ENCODE measurements around the gene RASGRP4. TPM values are rescaled to one million over a fixed set of nuclear protein-coding genes. Genes with fewer than 3 reads are reported as not detected.
"Not testable (repeated sequence)": the region's sequence is repeated elsewhere in the genome, so short reads cannot be mapped to it uniquely, and the experiment has no call there.

RASGRP4 gene
- total RNA-seq, 2 experiments from 2014 or later = 0.22 to 0.23 TPM

GRCh38 chr19:38411898-38412297 lies 14.1 kb downstream of the RASGRP4 start:
- H3K27ac Mint-ChIP-seq, H3K4me3 Mint-ChIP-seq, H3K4me1 Mint-ChIP-seq, H3K27me3 Mint-ChIP-seq, H3K36me3 Mint-ChIP-seq, H3K9me3 Mint-ChIP-seq, DNase-seq: not testable (repeated sequence)

- Mint-ChIP-seq H3K4me1 (no peaks in the 10 kb centered on the region), H3K27me3 (no peaks in the 10 kb centered on the region)
Observed at GRCh38 chr19:38411041-38411712, 14.8 kb downstream of the RASGRP4 start.

GRCh38 chr19:38410407-38410806 lies 15.6 kb downstream of the RASGRP4 start:
- not testable (repeated sequence) for H3K27ac Mint-ChIP-seq, H3K9me3 Mint-ChIP-seq, H3K27me3 Mint-ChIP-seq, DNase-seq, H3K4me3 Mint-ChIP-seq, H3K4me1 Mint-ChIP-seq, H3K36me3 Mint-ChIP-seq

More at GRCh38 chr19:38411041-38411712, 14.8 kb downstream of the RASGRP4 start:
- peaks cover 1% of the 10 kb centered on the region for H3K36me3 Mint-ChIP-seq
- no peak overlapping the region for H3K4me3 Mint-ChIP-seq
- no peak overlapping the region for H3K27ac Mint-ChIP-seq
- H3K9me3 Mint-ChIP-seq = no peaks in the 10 kb centered on the region
- no peak for DNase-seq

- Mint-ChIP-seq H3K27ac (no peak overlapping the region), H3K4me1 (no peaks in the 10 kb centered on the region), H3K4me3 (no peak overlapping the region), H3K36me3 (peaks cover 1% of the 10 kb centered on the region), H3K9me3 (no peaks in the 10 kb centered on the region), H3K27me3 (no peaks in the 10 kb centered on the region)
- DNase-seq = no peak
Observed at GRCh38 chr19:38409631-38410133, 16.3 kb downstream of the RASGRP4 start.

GRCh38 chr19:38405276-38405675 lies 20.7 kb downstream of the RASGRP4 start:
- H3K4me3 Mint-ChIP-seq = no peak overlapping the region
- H3K4me1 Mint-ChIP-seq = peaks cover 8% of the 10 kb centered on the region
- no peak for DNase-seq
- no peak overlapping the region for H3K27ac Mint-ChIP-seq
- peaks cover 1% of the 10 kb centered on the region for H3K36me3 Mint-ChIP-seq
- H3K9me3 Mint-ChIP-seq = no peaks in the 10 kb centered on the region
- H3K27me3 Mint-ChIP-seq = no peaks in the 10 kb centered on the region

GRCh38 chr19:38404858-38405257 lies 21.2 kb downstream of the RASGRP4 start:
- DNase-seq = no peak
- peaks cover 1% of the 10 kb centered on the region for H3K36me3 Mint-ChIP-seq
- no peaks in the 10 kb centered on the region for H3K27me3 Mint-ChIP-seq
- H3K9me3 Mint-ChIP-seq = no peaks in the 10 kb centered on the region
- no peak overlapping the region for H3K27ac Mint-ChIP-seq
- peaks cover 8% of the 10 kb centered on the region for H3K4me1 Mint-ChIP-seq
- no peak overlapping the region for H3K4me3 Mint-ChIP-seq

- peaks cover 8% of the 10 kb centered on the region for H3K4me1 Mint-ChIP-seq
- H3K4me3 Mint-ChIP-seq = peak within 1 kb of the TSS; percentile 88
- no peaks in the 10 kb centered on the region for H3K36me3 Mint-ChIP-seq
- no peaks in the 10 kb centered on the region for H3K9me3 Mint-ChIP-seq
- no peaks in the 10 kb centered on the region for H3K27me3 Mint-ChIP-seq
- peak; percentile 98 for DNase-seq
- H3K27ac Mint-ChIP-seq = peak within 1 kb of the TSS; percentile 90
Observed at GRCh38 chr19:38402967-38403674, 22.9 kb downstream of the RASGRP4 start, which contains the start of gene FAM98C. FAM98C (plus strand) TSS chr19:38403093; CDS start chr19:38403154, 61 bp downstream.

DNA sequence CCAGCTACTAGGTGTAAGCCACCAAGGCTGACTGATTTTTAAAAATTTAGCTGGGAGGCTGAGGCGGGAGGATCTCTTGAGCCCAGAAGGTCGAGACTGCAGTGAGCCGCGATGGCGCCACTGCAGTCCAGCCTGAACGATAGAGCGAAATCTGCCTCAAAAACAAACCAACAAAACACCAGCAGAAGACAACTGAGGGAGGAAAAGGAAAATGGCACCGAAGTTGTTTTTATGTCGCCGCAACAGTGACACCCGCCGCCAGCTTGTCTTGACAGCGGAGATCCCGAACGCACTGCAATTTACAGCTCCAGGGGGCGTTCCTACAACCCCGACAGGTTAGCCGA lies 23.4 kb downstream of the RASGRP4 start:
- peaks cover 8% of the 10 kb centered on the region for H3K4me1 Mint-ChIP-seq
- no peaks in the 10 kb centered on the region for H3K27me3 Mint-ChIP-seq
- H3K4me3 Mint-ChIP-seq = peak overlapping the region; percentile 76
- H3K27ac Mint-ChIP-seq = no peak overlapping the region
- DNase-seq = no peak
- no peaks in the 10 kb centered on the region for H3K36me3 Mint-ChIP-seq
- H3K9me3 Mint-ChIP-seq = no peaks in the 10 kb centered on the region

DNA sequence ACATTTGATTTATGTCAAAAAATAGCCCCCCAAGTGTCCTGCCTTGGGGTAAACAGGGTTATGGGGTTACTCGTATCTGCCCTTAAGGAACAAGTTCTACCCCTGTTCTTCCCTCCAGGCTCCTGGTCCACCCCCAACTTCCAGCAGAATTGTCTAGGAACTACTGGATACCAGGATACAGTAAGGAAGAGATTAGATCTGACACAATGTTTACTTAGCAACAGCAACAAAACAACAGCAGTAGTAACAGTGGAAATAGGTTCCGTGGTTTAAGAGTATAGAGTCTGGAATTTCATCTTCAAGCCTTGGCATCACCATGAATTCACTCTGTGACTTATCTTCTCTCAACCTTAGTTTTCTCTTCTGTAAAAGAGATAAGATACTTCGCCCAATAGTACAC lies 24.9 kb downstream of the RASGRP4 start:
- H3K9me3 Mint-ChIP-seq = no peaks in the 10 kb centered on the region
- H3K4me3 Mint-ChIP-seq = no peak overlapping the region
- H3K27me3 Mint-ChIP-seq = no peaks in the 10 kb centered on the region
- no peak overlapping the region for H3K27ac Mint-ChIP-seq
- peaks cover 13% of the 10 kb centered on the region for H3K4me1 Mint-ChIP-seq
- no peak for DNase-seq
- no peaks in the 10 kb centered on the region for H3K36me3 Mint-ChIP-seq

GRCh38 chr19:38400361-38400760 lies 25.7 kb downstream of the RASGRP4 start:
- Mint-ChIP-seq H3K36me3 (no peaks in the 10 kb centered on the region), H3K9me3 (no peaks in the 10 kb centered on the region), H3K4me1 (peaks cover 13% of the 10 kb centered on the region), H3K27me3 (no peaks in the 10 kb centered on the region), H3K4me3 (no peak overlapping the region), H3K27ac (no peak overlapping the region)
- no peak for DNase-seq

GRCh38 chr19:38399537-38399936 lies 26.5 kb downstream of the RASGRP4 start:
- no peaks in the 10 kb centered on the region for H3K27me3 Mint-ChIP-seq
- no peaks in the 10 kb centered on the region for H3K9me3 Mint-ChIP-seq
- no peak for DNase-seq
- H3K4me3 Mint-ChIP-seq = no peak overlapping the region
- H3K4me1 Mint-ChIP-seq = peaks cover 18% of the 10 kb centered on the region
- no peak overlapping the region for H3K27ac Mint-ChIP-seq
- no peaks in the 10 kb centered on the region for H3K36me3 Mint-ChIP-seq

- Mint-ChIP-seq H3K4me1 (peaks cover 17% of the 10 kb centered on the region), H3K36me3 (no peaks in the 10 kb centered on the region), H3K27ac (no peak overlapping the region), H3K4me3 (no peak overlapping the region), H3K27me3 (peaks cover 3% of the 10 kb centered on the region), H3K9me3 (no peaks in the 10 kb centered on the region)
- no peak for DNase-seq
Observed at GRCh38 chr19:38399081-38399480, 26.9 kb downstream of the RASGRP4 start.

- peak; percentile 61 for DNase-seq
- H3K27ac Mint-ChIP-seq = no peak overlapping the region
- peak overlapping the region; percentile 80 for H3K4me3 Mint-ChIP-seq
- no peaks in the 10 kb centered on the region for H3K36me3 Mint-ChIP-seq
- H3K9me3 Mint-ChIP-seq = no peaks in the 10 kb centered on the region
- H3K4me1 Mint-ChIP-seq = peaks cover 12% of the 10 kb centered on the region
- peaks cover 16% of the 10 kb centered on the region for H3K27me3 Mint-ChIP-seq
Observed at GRCh38 chr19:38395381-38396114, 30.5 kb downstream of the RASGRP4 start.

GRCh38 chr19:38394488-38394887 lies 31.5 kb downstream of the RASGRP4 start:
- H3K27me3 Mint-ChIP-seq = peaks cover 26% of the 10 kb centered on the region
- H3K4me3 Mint-ChIP-seq = peak overlapping the region; percentile 80
- peak overlapping the region; percentile 62 for H3K27ac Mint-ChIP-seq
- no peaks in the 10 kb centered on the region for H3K9me3 Mint-ChIP-seq
- DNase-seq = peak; percentile 85
- H3K4me1 Mint-ChIP-seq = peaks cover 15% of the 10 kb centered on the region
- H3K36me3 Mint-ChIP-seq = no peaks in the 10 kb centered on the region

DNA sequence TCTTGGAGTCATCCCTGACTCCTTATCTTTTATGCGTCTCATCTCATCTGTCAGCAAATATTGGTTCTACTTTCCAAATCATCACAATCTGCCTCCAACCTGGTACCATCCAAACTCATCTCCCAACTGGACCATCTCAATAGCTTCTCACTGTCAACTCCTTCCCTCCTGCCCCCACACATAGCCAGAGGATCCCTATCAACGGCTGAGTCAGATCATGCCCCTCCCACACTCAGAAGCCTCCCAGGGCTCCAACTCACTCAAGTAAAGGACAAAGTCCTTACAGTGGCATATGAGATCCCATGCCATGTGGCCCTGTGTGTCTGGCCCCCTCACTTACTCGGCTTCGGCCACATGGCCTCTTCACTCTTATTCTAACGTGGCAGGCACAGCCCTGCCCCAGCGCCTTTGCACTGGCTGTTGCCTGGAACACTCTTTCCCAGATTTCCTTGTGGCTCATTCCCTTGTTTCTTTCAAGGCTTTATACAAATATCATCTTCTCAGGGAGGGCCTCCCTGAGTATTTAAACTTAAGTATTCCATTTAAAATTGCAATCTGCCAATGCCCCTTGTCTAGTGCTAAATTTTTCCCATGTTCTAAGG lies 33.2 kb downstream of the RASGRP4 start:
- Mint-ChIP-seq H3K27ac (no peak overlapping the region), H3K27me3 (peaks cover 36% of the 10 kb centered on the region), H3K9me3 (no peaks in the 10 kb centered on the region), H3K4me1 (peaks cover 22% of the 10 kb centered on the region), H3K36me3 (no peaks in the 10 kb centered on the region), H3K4me3 (no peak overlapping the region)
- no peak for DNase-seq

All from activated naive CD8-positive, alpha-beta T cell treated with anti-CD3 and anti-CD28 coated beads for 36 hours (primary cell).